Brain microvascular endothelial cell (primary cell): ENCODE data around the gene PVALEF.

Experiments used
- DNase-seq: peaks from one replicate; pipeline ENCODE4 v3.0.0-alpha.2; 2020
- H3K27ac ChIP-seq: fragments of 250-450 bp; sonication (Bioruptor Pico); 2 replicates; pipeline ENCODE4 v1.5.1; 2020; ENCODE audit warnings: mild to moderate bottlenecking, moderate library complexity
- H3K27me3 ChIP-seq: fragments of 250-450 bp; sonication (Bioruptor Pico); replicated peaks from 2 replicates; pipeline ENCODE4 v1.5.1; 2020; ENCODE audit warnings: mild to moderate bottlenecking
- H3K36me3 ChIP-seq: fragments of 250-450 bp; sonication (Bioruptor Pico); replicated peaks from 2 replicates; pipeline ENCODE4 v1.5.1; 2020; ENCODE audit warnings: mild to moderate bottlenecking
- H3K4me3 ChIP-seq: 2 replicates; pipeline ENCODE4 v1.5.1; 2011; ENCODE audit warnings: low read depth, mild to moderate bottlenecking, control low read depth, low read length, moderate library complexity
- in situ Hi-C: cut with HindIII; loops from 2 replicates; pipeline ENCODE4 v1.10.0; 2017; ENCODE audit warnings: low sequenced_read_pairs, low pct_ligation_motif_present
- TF ChIP-seq, protein P1 (sequence below): IDR thresholded peaks from 2 replicates; pipeline ENCODE4 v1.5.1; 2011; ENCODE audit warnings: low read depth, mild to moderate bottlenecking, moderate library complexity, low read length, control low read depth, inconsistent platforms; ENCODE audit errors: missing control alignments

Gene PVALEF

DNA sequence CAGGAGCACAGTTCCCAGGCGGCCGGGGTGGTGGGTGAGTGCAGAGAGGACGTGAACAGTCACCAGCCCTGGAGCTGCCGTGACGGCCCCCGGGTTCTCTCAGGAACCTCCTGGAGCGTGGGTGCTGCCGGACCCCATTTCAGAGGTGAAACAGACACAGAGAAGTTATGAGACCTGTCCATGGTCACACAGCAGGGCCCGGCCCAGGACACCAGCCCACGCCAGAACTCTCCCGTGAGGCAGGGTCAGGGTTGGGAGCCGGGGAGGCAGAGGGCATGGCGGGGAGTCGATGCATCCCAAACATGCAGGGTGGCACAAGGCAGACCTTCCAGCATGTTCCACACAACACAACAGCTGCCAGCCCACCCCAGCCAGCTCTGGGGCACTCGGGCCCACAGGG is 3.8 kb upstream of the PVALEF start:
- TF ChIP-seq, protein P1, sequence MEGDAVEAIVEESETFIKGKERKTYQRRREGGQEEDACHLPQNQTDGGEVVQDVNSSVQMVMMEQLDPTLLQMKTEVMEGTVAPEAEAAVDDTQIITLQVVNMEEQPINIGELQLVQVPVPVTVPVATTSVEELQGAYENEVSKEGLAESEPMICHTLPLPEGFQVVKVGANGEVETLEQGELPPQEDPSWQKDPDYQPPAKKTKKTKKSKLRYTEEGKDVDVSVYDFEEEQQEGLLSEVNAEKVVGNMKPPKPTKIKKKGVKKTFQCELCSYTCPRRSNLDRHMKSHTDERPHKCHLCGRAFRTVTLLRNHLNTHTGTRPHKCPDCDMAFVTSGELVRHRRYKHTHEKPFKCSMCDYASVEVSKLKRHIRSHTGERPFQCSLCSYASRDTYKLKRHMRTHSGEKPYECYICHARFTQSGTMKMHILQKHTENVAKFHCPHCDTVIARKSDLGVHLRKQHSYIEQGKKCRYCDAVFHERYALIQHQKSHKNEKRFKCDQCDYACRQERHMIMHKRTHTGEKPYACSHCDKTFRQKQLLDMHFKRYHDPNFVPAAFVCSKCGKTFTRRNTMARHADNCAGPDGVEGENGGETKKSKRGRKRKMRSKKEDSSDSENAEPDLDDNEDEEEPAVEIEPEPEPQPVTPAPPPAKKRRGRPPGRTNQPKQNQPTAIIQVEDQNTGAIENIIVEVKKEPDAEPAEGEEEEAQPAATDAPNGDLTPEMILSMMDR, result no peak
- peaks cover 5% of the 10 kb centered on the region for H3K27me3 ChIP-seq
- no peak overlapping the region for H3K27ac ChIP-seq
- in situ Hi-C loops, result no loop called here
- DNase-seq, result no peak
- no peaks in the 10 kb centered on the region for H3K36me3 ChIP-seq
- no peak overlapping the region for H3K4me3 ChIP-seq

DNA sequence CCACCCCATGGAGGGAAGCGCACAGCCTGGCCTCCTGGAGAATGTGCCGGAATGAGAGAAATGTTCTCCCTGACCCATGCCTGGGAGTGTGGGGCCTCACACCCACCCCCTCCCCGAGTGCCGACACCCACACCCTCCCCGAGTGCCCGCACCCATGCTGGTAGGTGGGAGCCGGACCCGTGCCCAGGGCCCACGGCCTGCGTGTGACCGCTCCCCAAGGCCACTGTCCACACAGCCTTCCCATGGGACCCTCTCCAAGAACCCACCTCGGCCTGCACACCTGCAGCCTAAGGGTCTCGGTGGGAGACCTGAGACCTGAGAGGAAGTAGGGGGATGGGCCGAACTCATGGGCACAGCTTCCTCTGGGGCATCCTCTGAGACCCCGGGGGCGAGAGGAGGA is 3.3 kb upstream of the PVALEF start:
- H3K27me3 ChIP-seq, result peaks cover 5% of the 10 kb centered on the region
- no peaks in the 10 kb centered on the region for H3K36me3 ChIP-seq
- in situ Hi-C loops, result no loop called here
- no peak overlapping the region for H3K4me3 ChIP-seq
- TF ChIP-seq, protein P1, result no peak
- DNase-seq, result no peak
- H3K27ac ChIP-seq, result no peak overlapping the region

DNA sequence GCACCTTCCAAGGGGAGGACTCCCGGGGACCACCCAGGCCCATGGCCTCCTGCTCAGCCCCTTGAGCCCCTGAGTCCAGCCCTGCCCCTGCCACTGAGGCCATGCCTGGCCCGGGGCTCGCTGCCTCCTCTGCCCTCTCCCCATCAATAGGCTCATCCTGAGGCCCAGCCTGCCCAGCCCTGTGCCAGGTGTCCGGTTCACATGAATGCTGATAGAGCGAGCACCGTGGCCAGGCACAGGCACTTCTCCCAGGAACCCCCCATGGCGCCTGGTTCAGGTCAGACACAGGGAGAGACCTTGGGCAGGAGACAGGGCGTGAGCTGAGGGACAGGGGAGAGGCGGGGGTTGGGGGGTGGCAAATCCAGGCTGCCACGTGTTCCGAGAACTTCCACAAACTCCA is 2.8 kb upstream of the PVALEF start:
- Histone ChIP-seq H3K4me3 (no peak overlapping the region), H3K27me3 (peaks cover 5% of the 10 kb centered on the region), H3K36me3 (no peaks in the 10 kb centered on the region), H3K27ac (no peak overlapping the region)
- TF ChIP-seq, protein P1, result no peak
- DNase-seq, result no peak
- in situ Hi-C loops, result no loop called here

DNA sequence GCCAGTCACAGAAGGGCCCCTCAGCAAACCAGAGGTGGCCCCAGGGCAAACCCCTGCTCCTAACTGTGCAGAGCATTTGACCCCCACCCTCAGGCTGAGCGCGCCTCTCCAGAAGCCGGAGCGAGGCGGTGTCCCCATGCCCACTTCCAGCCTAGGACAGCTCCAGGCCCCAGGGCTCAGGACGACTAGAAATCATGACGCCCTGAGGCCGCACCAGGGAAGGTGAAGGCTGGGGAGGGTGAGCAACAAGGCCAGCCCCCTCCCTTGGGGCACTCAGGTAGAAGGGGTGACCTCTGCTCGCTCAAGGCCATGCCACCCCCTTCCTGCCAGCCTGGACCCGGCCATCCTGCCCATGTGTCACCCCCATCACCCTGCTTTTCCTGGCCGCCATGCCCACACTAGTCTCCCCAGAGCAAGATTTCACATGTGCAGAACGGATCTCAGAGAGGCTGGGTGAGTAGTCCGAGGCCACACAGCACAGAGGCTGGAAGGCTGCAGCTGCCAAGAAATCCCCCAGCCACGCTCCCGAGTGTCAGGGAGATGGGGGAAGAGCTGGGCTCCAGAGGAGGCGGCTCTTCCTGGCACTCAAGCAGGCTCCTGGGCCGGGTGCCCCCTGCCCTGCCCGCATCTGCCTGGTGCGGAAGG is 2.1 kb upstream of the PVALEF start:
- peaks cover 5% of the 10 kb centered on the region for H3K27me3 ChIP-seq
- H3K27ac ChIP-seq, result no peak overlapping the region
- H3K4me3 ChIP-seq, result no peak overlapping the region
- DNase-seq, result no peak
- no peaks in the 10 kb centered on the region for H3K36me3 ChIP-seq
- in situ Hi-C loops, result no loop called here
- TF ChIP-seq, protein P1, result no peak

DNA sequence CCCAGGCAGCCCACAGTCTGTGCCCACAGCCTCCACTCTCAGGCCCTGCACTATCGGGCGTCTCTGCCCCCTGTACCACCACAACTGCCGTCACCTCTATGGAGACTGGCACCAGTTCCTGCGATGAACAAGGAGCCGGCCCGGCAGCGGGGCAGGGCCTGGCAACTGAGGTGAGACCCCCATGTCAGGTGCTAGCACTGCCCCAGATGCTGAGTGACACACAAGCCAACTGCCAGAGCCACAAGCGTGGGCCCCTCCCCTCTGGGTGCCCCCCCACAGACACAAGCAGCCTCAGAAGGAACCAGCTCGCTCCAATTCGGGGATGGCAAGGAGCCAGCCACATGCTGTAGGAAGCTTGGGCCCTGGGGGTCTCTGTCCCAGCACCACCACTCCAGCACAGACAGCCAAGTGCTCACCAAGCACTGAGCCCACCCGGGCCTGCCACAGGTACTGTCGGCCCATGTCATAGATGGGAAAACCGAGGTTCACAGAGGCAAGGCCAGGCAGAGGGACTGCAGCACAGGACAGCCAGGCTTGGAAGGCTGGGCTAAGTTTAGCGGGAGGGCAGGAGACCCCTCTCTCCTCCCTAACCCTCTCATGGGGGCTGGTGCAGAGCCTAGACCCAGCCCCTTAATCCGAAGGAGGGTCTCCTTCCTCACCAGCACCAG is 1.5 kb upstream of the PVALEF start:
- peaks cover 5% of the 10 kb centered on the region for H3K27me3 ChIP-seq

More for the DNA sequence above, 1.5 kb upstream of the PVALEF start:
- Histone ChIP-seq H3K36me3 (no peaks in the 10 kb centered on the region), H3K27ac (no peak overlapping the region), H3K4me3 (no peak overlapping the region)
- in situ Hi-C loops, result no loop called here
- DNase-seq, result no peak
- TF ChIP-seq, protein P1, result no peak
